ENCODE measurements around the gene GNAL.
"Not testable (repeated sequence)": the region's sequence is repeated elsewhere in the genome, so short reads cannot be mapped to it uniquely, and the experiment has no call there.

The GNAL gene

DNA sequence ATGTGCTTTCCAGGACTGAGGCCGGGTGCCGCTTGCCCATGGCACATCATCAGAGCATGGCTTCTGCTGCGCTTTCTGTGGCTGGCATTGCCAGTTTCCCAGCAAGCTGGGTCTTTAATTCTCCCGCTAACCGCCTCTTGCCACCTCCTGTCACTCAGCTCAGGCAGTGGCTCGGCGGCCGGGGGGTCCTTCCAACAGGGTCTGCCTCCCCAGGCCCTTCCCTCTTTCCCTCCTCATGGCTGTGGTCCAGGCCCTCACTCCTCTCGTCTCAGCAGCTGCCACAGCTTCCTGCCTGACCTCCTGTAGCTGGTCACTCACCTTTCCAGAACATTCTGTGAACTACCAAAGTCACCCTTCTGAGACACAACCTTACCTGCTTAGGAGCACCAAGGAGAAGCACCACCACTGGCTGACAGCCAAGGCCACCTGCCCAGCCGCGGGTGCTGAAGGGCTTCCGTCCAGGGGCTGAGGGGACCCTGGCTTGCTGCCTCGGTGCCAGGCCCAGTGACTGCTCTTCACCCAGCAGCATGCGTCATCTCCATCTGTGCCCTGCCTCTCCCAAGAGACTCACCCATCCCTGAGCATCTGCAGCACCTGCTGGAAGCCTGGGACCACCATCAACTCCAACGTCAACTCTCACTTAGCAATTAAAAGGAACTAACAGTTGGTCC is 184.7 kb downstream of the GNAL start:
- DNase-seq (ENCODE audit: low read depth, low spot score) = no peak

DNA sequence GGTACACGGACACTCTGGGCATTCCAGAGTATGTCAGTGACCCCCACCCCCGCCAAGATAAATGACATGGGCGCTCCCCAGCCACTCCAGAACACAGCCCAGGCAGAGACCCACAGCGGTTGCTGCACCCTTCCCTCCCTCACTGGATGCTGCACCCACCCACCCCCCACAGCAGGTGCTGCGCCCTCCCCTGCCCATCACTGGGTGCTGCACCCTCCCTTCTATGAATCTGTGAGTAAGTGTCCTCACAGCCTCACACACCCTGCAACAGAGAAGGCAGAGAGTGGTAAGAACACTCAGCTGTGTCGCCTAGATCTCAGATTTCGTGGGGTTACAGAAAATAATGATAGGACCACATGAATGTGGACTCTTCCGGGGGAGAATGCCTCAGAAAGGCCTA is 185.6 kb downstream of the GNAL start:
- DNase-seq (ENCODE audit: low read depth, low spot score) = no peak

DNA sequence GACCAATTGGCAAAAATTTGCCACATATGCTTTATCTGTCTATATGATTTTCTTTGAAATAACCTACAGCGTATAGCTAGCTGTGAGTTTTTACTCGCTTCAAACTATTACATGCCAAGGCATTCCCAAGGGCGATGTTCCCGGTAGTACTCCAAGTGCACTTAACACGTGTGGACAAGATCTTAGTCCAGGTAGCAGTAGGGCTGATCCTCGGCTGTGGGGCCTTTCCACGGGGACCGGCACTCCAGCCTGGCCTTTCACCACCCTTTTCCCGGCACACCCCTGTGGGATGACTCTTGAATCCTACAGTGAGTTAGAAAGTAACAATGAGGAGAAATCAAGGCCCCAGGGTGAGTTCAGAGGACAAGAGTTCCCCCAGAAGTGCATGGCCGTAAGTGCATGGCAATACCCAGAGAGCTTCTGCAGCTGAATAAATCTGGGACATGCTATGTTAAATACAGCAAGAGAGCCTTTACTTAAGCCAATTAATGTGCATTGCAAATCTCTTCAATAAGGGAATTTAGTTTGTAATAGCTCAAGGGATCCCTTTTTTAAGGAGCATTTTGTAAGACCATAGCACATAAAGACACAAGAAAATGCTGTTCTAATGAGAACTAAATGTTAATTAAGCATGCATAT is 188.6 kb downstream of the GNAL start:
- DNase-seq (ENCODE audit: low read depth, low spot score) = no peak

DNA sequence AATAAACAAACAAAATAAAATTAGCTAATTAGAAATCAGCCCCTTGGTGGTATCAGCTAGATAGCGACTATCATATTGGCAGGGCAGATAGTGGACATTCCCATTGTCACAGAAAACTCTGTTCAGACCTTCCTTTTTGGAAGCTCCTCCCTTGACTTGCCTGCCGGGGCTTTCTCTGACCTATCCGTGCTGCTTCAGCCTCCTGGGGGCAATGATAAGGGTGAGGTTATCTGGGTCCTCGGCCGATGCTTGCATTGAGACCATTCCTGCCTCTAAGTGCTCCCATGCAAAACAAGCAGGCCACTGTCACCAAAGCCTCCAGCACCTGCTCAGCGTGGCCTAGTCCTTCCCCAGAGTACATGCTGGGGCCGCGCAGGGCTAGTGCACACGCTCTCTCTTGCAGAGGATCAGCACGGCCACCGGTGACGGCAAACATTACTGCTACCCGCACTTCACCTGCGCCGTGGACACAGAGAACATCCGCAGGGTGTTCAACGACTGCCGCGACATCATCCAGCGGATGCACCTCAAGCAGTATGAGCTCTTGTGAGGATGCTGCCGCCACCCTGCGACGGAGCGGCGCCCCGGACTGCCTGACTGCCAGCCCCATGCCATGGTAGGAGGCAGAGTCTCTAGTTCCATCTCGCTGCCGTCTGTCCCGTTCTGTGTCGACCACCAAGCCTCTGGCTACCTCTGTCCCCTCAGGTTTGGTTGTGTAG is 191.7 kb downstream of the GNAL start:
- no peak for DNase-seq (ENCODE audit: low read depth, low spot score)

DNA sequence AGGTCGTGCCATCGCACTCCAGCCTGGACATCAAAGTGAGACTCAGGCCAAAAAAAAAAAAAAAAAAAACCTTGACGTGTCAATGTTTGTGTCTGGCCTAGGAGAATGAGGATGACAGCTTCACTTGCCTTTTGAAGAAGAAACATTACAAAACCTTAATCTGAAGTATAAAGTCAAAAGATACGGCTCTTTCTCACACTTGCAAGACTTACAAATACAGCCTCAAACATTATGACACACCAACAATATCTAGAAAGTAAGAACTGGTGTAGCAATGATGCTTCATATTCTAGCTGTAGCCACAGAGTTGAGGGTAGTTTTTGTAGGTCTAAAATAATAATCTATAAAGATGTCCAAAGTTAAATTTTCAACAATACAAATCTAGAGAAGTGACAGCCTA is 193.6 kb downstream of the GNAL start:
- no peak for DNase-seq (ENCODE audit: low read depth, low spot score)

DNA sequence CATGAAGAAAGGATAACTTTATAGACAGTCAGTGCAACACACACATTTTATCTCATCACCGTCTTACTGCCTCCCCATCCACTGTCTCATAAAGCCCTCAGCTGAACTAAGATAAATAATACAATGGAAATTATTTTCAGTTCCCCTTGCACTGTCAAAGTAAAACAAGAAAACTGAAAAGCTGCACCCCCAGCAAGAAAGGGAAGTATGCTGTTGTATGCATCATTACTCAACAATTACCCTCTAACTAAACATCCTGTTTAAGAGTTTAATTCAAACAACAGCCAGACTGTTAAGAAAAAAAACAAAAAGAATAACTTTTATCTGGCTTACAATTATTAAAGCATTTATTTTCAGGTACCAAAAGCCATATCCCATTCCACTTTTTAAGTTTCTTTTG is 194.1 kb downstream of the GNAL start:
- DNase-seq (ENCODE audit: low read depth, low spot score) = no peak

DNA sequence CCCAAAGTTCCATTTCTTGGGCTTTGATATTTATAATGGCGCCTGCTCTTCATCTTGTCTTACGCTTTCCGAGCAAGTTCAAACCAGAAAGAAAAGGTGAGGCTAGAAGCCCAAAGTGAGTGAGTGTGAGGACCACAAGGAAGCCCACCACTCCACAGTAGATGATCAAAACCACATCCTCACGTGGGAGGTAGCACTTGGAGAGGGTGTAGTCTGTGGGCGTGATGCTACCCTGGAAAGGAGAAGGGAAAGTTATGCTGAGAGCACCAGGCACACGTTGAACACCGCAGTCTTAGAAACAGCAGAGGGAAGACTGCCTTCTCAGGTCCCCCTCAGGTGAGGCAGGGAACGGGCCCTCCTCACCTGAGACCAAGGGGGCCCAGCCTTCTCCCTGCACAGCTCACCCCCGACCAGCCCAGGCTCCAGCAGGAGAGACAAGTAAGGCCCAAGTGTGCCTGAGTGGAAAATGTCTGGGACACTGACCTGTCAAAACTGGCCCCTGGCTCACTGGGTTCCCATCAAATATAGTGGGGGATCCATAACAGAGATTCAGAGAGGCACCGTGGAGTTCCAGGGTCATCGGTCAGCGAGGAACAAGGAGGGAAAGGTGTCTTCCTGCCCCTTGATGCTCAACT is 195.4 kb downstream of the GNAL start:
- no peak for DNase-seq (ENCODE audit: low read depth, low spot score)

DNA sequence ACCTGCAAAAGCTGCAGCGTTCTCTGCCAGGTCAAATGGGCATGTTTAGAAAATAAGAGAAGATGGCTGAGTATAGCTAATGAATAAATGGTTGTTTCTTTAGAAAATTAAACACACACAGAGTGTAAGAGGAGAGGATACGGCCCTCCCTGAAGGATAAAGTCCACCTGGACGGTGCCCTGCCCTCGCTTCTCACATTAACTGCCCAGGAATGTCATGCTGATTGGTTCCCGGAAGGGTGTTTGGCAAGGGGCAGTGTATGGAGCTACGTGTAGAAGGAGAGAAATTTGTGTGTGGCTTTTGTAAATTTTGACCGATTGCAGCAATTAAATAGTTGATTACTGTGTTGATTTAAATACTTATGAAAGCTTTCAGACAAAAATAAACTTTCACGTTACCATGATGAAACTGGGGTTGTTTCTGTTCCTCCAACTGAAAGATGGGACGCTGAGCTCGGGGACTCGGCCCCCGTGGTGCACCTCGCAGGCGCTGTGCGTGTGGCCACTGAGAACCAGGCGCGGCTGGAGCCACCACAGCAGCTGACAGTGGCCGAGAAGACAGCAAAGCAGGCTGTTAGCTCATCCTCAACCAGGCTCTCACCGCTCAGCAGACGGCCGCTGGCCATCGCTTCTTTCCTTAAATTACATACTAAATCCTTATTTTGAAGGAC is 196.3 kb downstream of the GNAL start:
- no peak for DNase-seq (ENCODE audit: low read depth, low spot score)

DNA sequence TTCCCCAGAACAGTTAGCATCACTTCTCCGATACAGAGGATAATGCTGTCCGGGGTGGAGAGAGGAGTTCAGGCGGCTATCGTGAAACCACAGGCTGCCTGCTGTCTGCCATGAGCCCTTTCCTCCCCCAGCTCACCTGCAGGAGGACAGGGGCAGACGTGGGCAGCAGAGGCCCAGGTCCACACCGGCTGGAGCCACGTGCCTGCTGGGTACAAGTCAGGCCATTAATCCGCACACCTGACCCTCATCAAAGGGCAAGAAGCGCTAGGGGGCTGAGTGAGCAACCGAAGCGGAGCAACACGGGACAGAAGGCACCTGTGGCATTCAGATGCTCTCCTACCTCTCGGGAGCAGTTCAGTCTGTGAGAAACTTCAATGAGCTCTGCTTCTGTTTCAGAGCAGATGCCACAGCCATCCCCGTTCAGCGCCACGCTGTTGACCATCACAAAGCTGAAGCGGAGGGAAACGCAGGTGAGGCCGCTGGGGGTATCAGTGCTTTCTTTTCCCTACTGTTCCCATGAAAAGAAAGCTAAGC is 197.6 kb downstream of the GNAL start:
- no peak for DNase-seq (ENCODE audit: low read depth, low spot score)

DNA sequence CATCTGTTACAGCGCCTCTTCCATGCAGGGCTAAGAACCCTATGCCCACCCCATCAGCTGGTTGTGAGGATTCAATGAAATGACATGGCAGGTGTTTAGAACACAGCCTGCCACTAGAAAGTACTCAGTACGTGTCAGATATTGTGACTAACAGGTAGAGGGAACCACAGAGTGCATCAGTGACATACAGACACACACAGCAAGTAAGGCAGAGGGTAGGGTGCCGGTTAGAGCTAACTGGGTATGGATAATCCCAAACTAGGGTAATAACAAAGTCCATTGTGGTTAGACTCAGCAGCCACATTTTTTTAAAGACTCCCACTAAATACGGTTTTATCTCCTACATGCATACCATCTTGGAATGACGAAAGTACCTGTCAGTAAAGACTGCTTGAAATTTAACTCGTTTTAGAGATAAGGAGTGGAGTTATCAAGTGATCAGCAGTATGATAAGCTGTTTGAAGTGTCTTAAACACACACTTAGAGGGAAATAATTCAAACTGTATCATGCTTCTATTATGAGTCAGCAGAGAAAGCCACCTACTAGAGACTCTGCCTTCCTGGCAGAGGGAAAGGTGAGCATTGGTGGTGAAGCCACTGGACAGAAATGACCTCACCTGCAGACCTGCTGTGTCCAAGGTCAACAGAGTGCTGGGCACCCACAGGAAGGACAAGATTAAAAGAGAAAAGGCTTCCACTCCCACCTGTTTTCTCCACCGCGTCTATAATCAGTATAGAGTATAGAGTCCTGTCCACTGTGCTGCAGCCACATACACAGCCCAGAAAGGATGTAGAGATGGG is 198.5 kb downstream of the GNAL start:
- no peak for DNase-seq (ENCODE audit: low read depth, low spot score)

DNA sequence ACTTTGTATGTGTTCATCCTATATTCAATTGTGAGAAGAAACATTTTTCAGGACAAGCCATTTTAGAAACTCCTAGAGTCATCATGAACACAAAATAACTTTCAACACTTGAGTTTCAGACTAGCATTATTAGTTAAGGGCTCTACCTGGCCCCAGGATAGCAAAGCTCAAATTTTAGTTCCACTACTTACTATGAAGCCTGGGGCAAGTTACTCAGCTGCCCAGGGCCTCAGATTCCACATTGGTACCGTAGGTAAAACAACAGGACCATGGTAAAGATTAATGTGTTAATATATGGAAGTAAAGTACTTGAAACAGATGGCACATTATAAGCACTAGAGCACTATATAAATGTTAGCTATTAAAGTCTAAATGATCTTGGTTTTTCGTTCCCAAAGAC is 199.7 kb downstream of the GNAL start:
- DNase-seq (ENCODE audit: low read depth, low spot score) = no peak

DNA sequence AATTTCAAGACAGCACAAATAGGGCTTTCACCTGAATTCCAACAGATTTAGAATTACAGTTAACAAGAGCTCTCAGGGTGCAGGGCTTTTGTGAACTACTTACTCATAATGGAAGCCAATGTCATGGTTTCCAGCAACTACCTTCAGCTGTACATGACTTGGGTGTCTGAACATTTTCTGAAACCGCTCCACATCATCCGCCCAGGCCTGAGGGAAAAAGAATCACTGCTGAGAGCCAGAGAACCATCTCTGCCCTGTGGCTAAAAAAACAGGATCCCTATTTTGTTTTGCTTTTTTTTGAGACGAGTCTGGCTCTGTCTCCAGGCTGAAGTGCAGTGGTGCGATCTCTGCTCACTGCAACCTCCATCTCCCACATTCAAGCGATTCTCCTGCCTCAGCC is 200.2 kb downstream of the GNAL start:
- DNase-seq (ENCODE audit: low read depth, low spot score) = no peak

DNA sequence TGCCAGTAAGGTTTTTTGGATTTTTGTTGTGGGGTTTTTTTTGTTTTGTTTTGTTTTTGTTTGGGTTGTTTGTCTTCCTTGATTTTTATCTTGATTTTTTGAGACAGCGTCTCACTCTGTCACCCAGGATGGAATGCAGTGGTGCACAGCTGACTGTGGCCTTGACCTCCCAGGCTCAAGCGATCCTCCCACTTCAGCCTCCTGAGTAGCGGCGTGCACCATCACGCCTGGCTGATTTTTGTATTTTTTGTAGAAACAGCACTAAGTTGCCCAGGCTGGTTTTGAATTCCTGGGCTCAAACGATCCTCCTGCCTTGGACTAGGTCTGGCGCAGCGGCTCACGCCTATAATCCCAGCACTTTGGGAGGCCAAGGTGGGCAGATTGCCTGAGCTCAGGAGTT is 202.7 kb downstream of the GNAL start:
- no peak for DNase-seq (ENCODE audit: low read depth, low spot score)

DNA sequence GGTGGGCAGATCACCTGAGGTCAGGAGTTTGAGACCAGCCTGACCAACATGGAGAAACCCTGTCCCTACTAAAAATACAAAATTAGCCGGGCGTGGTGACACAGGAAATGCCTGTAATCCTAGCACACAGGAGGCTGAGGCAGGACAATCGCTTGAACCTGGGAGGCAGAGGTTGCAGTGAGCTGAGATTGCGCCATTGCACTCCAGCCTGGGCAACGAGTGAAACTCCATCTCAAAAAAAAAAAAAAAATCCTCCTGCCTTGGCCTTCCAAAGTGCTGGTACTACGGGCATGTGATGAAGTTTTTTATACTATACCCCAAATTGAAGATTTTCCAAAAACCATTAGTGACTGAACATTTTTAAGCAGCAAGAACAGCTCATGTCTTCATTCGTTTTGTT is 203.4 kb downstream of the GNAL start:
- DNase-seq (ENCODE audit: low read depth, low spot score) = not testable (repeated sequence)

DNA sequence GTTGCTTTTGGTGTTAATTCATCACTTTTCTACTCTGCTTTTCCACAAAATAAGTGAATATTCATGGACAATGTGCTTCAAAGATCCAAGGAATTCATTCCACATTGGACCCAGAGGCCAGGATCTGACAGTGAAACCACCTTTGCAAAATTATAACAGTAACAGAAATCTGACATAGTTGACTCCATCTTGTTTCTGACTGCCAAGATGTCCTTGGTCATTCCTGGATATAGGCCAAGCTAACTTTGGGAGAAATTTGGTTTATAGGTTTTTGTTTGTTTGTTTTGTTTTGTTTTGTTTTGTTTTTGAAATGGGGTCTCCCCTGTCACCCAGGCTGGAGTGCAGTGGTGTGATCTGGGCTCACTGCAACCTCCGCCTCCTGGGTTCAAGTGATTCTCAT is 208.7 kb downstream of the GNAL start:
- no peak for DNase-seq (ENCODE audit: low read depth, low spot score)

DNA sequence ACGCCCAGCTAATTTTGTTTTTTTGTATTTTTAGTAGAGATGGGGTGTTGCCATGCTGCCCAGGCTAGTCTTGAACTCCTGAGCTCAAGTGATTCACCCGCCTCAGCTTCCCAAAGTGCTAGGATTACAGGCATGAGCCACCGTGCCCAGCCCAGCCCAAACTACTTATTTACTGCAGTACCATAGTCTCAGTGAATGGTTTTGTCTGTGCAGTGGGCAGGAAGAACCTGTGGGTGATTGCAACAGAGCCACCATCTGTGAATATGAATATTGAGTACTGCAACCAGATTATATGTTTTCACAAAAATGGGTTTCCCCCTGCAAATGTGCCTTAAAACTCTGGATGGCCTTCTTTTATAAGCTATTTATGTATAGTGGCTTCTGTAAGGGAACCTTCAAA is 210.0 kb downstream of the GNAL start:
- DNase-seq (ENCODE audit: low read depth, low spot score) = no peak

DNA sequence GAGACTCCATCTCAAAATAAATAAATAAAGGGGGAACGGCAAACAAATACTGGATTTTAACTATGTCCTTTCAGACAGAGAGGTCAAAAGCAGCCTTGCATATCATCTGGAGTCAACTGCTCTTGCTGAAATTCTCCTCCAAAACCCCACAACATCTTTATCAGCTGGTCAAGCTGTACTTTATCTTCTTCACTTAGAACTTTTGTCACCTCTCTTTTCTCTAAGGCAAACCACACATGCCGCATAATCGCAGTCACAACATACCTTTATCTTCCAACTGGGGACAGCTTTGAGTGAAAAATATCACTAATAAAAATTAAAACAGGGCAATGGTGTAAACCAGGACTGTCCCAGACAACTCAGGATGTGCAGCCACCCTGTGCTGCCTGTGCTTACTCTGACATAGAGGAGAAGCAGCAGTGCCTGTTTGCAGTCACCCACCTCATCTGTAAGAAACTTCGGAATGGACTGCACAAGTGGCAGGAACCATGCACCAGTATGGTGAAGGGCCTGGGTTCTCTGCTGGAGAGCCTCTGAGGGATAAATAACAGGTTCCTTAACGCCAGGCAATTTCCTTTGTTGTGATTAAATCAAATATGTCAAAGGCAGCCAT is 212.9 kb downstream of the GNAL start:
- no peak for DNase-seq (ENCODE audit: low read depth, low spot score)

DNA sequence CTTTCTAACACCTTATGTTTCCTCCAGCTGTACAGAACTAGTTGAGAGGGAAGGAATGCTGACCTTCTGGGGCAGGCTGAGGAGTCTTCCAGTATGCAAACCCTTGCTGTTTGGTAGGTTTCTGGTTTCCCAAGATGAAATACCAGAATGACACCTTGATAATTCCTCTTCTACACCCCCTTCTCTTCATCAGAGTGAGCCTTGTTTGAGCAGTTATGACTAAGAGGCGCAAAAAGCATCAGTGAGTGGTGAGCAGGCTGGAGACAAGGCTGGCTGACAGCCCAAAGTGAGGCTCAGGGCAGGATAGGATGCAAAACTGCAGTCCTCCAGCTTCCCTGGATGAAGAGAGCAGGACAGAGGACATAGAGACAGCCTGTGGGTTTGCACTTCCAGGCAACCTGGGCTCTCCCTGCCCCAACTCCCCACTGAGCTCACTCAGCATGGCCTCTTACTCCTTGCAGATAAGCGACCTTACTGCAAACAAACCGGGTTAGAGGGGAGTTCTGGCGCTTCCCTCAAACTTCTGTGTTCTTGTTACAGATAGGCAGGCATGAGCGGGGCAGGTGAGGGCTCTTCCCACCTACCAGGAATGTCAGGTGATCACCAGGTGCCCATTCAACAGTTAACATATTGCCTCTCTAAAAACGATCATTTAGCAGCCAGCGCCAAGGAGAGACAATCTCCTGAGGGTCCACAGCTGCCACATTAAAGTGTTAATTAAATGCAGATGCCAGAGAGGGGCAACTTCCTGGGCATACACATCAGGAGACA is 213.6 kb downstream of the GNAL start:
- no peak for DNase-seq (ENCODE audit: low read depth, low spot score)

DNA sequence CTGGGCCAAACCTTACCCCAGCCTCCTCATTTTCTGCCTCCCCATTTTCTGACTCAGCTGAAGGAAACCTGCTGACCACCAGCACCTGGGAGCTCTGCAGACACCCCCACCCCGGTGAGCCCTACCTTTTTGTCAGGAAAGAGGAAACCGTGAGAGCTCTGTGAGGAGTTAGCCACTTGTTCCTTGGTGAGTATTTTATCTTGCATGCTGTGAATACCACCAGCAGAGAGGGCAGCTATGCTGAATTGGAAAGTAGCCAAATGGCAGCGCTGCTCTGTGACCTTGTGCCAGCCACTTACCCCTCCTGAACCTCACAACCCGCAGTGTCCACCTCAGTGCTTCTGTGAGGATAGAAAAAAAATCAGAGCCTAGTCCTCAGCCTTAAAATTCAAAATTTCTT is 216.5 kb downstream of the GNAL start:
- DNase-seq (ENCODE audit: low read depth, low spot score) = no peak

DNA sequence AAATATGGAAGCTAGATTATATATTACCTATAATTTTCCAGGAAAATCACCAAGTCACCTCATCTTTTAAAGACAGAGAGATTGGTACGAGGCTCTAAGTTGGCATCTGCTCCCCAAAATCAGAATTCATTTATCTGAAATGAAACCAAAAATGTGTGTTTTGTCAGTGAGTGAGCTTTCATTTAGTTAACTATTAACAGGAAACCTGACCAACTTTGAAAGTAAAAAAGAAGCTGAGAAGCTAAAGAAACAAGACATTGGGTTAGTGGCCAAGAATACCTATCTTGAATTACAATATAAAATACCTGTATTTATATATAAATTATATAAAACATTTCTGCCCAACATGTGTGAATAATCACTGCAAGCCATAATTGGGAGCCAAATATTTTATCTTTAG is 217.1 kb downstream of the GNAL start:
- DNase-seq (ENCODE audit: low read depth, low spot score) = no peak

Data from smooth muscle cell of the brain vasculature (primary cell).